Measurements from ENCODE around the gene TMBIM4. TPM values are rescaled to one million over a fixed set of nuclear protein-coding genes. Genes with fewer than 3 reads are reported as not detected.

The TMBIM4 gene
- total RNA-seq, 1 experiment from 2014 or later: 115 TPM

DNA sequence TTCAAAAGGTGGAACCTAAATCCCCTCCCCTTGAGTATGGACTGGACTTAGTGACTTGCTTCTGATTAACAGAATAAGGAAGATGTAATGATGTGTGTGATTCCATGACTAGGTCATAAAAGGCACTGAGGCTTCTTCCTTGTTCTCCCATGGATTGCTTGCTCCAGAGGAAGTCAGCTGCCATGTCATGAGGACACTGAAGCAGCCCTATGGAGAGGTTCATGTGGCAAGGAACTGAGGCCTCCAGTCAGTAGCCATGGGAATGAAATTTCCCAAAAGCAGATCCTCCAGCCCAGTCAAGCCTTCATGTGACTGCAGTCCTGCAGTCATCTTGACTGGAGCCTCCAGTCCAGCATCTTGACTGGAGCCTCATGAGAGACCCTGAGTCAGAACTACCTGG lies 10.7 kb downstream of the TMBIM4 start:
- BruUV-seq (replicated peaks): no TSS peak

DNA sequence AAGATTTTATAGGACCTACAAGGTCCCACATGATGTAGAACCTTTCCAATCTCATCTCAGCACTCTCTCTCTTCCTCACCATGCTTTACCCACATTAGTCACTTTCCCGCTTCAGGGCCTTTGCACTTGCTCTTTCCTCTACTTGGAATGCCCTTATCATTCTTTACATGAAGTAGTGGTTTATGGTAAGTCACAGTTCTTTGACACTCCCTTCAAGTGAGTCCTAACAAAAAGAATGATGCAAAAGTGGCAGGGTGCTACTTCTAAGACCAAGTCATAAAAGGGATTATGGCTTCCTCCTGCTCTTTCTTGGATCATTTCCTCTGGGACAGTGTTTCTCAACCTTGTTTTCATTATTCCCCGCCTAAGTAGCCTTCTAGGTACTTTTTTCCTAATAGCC lies 13.1 kb downstream of the TMBIM4 start:
- H3K27ac ChIP-seq (ENCODE audit: low read length): no peak overlapping the region
- no peaks in the 10 kb centered on the region for H3K27me3 ChIP-seq (ENCODE audit: control insufficient read depth, insufficient read depth, low read length)
- intact Hi-C loops (cut with micrococcal nuclease; ENCODE audit: unreplicated experiment): no loop called here
- peaks cover 9% of the 10 kb centered on the region; the same call in 1 of the 2 replicates for H3K36me3 ChIP-seq (ENCODE audit: control insufficient read depth, insufficient read depth, low read length)
- TF ChIP-seq, protein P1, sequence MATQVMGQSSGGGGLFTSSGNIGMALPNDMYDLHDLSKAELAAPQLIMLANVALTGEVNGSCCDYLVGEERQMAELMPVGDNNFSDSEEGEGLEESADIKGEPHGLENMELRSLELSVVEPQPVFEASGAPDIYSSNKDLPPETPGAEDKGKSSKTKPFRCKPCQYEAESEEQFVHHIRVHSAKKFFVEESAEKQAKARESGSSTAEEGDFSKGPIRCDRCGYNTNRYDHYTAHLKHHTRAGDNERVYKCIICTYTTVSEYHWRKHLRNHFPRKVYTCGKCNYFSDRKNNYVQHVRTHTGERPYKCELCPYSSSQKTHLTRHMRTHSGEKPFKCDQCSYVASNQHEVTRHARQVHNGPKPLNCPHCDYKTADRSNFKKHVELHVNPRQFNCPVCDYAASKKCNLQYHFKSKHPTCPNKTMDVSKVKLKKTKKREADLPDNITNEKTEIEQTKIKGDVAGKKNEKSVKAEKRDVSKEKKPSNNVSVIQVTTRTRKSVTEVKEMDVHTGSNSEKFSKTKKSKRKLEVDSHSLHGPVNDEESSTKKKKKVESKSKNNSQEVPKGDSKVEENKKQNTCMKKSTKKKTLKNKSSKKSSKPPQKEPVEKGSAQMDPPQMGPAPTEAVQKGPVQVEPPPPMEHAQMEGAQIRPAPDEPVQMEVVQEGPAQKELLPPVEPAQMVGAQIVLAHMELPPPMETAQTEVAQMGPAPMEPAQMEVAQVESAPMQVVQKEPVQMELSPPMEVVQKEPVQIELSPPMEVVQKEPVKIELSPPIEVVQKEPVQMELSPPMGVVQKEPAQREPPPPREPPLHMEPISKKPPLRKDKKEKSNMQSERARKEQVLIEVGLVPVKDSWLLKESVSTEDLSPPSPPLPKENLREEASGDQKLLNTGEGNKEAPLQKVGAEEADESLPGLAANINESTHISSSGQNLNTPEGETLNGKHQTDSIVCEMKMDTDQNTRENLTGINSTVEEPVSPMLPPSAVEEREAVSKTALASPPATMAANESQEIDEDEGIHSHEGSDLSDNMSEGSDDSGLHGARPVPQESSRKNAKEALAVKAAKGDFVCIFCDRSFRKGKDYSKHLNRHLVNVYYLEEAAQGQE (IDR thresholded peaks at IDR 0.05; ENCODE audit: insufficient read depth in 1 of 2, low read depth in 2 of 2, low read length in 1 of 2): no peak
- no peak for TF ChIP-seq POLR2AphosphoS5 (IDR thresholded peaks at IDR 0.05; ENCODE audit: low read depth, low read length)
- TF ChIP-seq TCF7L2 (IDR thresholded peaks at IDR 0.05; ENCODE audit: low read depth, low read length): no peak
- TF ChIP-seq SIN3A (IDR thresholded peaks at IDR 0.05; ENCODE audit: borderline replicate concordance, insufficient read depth, low read depth, low read length): no peak
- TF ChIP-seq, protein P2, sequence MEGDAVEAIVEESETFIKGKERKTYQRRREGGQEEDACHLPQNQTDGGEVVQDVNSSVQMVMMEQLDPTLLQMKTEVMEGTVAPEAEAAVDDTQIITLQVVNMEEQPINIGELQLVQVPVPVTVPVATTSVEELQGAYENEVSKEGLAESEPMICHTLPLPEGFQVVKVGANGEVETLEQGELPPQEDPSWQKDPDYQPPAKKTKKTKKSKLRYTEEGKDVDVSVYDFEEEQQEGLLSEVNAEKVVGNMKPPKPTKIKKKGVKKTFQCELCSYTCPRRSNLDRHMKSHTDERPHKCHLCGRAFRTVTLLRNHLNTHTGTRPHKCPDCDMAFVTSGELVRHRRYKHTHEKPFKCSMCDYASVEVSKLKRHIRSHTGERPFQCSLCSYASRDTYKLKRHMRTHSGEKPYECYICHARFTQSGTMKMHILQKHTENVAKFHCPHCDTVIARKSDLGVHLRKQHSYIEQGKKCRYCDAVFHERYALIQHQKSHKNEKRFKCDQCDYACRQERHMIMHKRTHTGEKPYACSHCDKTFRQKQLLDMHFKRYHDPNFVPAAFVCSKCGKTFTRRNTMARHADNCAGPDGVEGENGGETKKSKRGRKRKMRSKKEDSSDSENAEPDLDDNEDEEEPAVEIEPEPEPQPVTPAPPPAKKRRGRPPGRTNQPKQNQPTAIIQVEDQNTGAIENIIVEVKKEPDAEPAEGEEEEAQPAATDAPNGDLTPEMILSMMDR (IDR thresholded peaks at IDR 0.05): no peak
- DNase-seq (ENCODE audit: low read depth, low spot score) (no peak), ATAC-seq (no peak)
- in situ Hi-C loops (cut with HindIII; ENCODE audit: low pct_unique_long_range_greater_than_20kb, low sequenced_read_pairs): no loop called here
- no peaks in the 10 kb centered on the region for H3K9me3 ChIP-seq (ENCODE audit: control insufficient read depth, insufficient read depth, low read depth, low read length)
- ChIA-PET POLR2A (no interaction called here), CTCF (interaction anchor here (0.6 kb wide), 1 partner anchor 292 kb away, joined by 3 read pairs; no protein-coding TSS in a partner anchor)
- no peaks in the 10 kb centered on the region; the same call in 1 of the 2 replicates for H3K4me1 ChIP-seq (ENCODE audit: control insufficient read depth, insufficient read depth, low read length)
- H3K4me3 ChIP-seq (ENCODE audit: low read depth in 2 of 2, low read length in 2 of 2): no peak overlapping the region
- no TSS peak for BruUV-seq (replicated peaks)

More for the DNA sequence above, 10.7 kb downstream of the TMBIM4 start:
- ATAC-seq (no peak), DNase-seq (ENCODE audit: low read depth, low spot score) (no peak)
- Histone ChIP-seq H3K27ac (ENCODE audit: low read length) (no peak overlapping the region), H3K9me3 (ENCODE audit: control insufficient read depth, insufficient read depth, low read depth, low read length) (no peaks in the 10 kb centered on the region), H3K36me3 (ENCODE audit: control insufficient read depth, insufficient read depth, low read length) (no peaks in the 10 kb centered on the region; the same call in 1 of the 2 replicates), H3K4me3 (ENCODE audit: low read depth in 2 of 2, low read length in 2 of 2) (no peak overlapping the region), H3K4me1 (ENCODE audit: control insufficient read depth, insufficient read depth, low read length) (peaks cover 4% of the 10 kb centered on the region; the same call in 1 of the 2 replicates), H3K27me3 (ENCODE audit: control insufficient read depth, insufficient read depth, low read length) (no peaks in the 10 kb centered on the region)
- TF ChIP-seq, protein P2 (IDR thresholded peaks at IDR 0.05): no peak
- TF ChIP-seq SIN3A (IDR thresholded peaks at IDR 0.05; ENCODE audit: borderline replicate concordance, insufficient read depth, low read depth, low read length) (no peak), POLR2AphosphoS5 (IDR thresholded peaks at IDR 0.05; ENCODE audit: low read depth, low read length) (no peak), TCF7L2 (IDR thresholded peaks at IDR 0.05; ENCODE audit: low read depth, low read length) (no peak)
- TF ChIP-seq, protein P1 (IDR thresholded peaks at IDR 0.05; ENCODE audit: insufficient read depth in 1 of 2, low read depth in 2 of 2, low read length in 1 of 2): no peak
- ChIA-PET CTCF (no interaction called here), POLR2A (interaction anchor here (0.7 kb wide), 1 partner anchor 111 kb away, joined by 3 read pairs; no protein-coding TSS in a partner anchor)
- intact Hi-C loops (cut with micrococcal nuclease; ENCODE audit: unreplicated experiment): no loop called here
- in situ Hi-C loops (cut with HindIII; ENCODE audit: low pct_unique_long_range_greater_than_20kb, low sequenced_read_pairs): no loop called here
